Mesothelial cell of epicardium (in vitro differentiated cells): ENCODE measurements around the gene BANP. TPM values are rescaled to one million over a fixed set of nuclear protein-coding genes. Genes with fewer than 3 reads are reported as not detected.

Experiments
- DNase-seq, 2 experiments: peaks; one replicate each; pipeline ENCODE4 v3.0.0; 2021; ENCODE audit warnings: low spot score in 2 of 2; ENCODE audit not compliant: unreplicated experiment in 2 of 2
- H3K27ac Mint-ChIP-seq: 2 replicates; pipeline ENCODE4 v1.8.0; 2021; ENCODE audit warnings: mixed read lengths
- H3K27me3 Mint-ChIP-seq: 2 replicates; pipeline ENCODE4 v1.8.0; 2021; ENCODE audit warnings: low read depth, mixed read lengths
- H3K36me3 Mint-ChIP-seq: 2 replicates; pipeline ENCODE4 v1.8.0; 2021; ENCODE audit warnings: mixed read lengths
- H3K4me1 Mint-ChIP-seq: 2 replicates; pipeline ENCODE4 v1.8.0; 2021; ENCODE audit warnings: mixed read lengths
- H3K4me3 Mint-ChIP-seq: 2 replicates; pipeline ENCODE4 v1.8.0; 2021; ENCODE audit warnings: mild to moderate bottlenecking, moderate library complexity, mixed read lengths
- H3K9me3 Mint-ChIP-seq: 2 replicates; pipeline ENCODE4 v1.8.0; 2021; ENCODE audit warnings: mixed read lengths
- total RNA-seq: library from RNA; stranded (reverse); gene quantifications from 3 replicates; pipeline ENCODE4 v1.2.1, GENCODE V29; 2021
- TF ChIP-seq, protein P1 (sequence below): fragments of 200-600 bp; sonication (generic); IDR thresholded peaks from one replicate; pipeline ENCODE4 v1.5.0; 2021; ENCODE audit warnings: antibody characterized with exemption; ENCODE audit not compliant: unreplicated experiment

Gene BANP
- total RNA-seq, 1 donor from 2014 or later, result 43.6 TPM

DNA sequence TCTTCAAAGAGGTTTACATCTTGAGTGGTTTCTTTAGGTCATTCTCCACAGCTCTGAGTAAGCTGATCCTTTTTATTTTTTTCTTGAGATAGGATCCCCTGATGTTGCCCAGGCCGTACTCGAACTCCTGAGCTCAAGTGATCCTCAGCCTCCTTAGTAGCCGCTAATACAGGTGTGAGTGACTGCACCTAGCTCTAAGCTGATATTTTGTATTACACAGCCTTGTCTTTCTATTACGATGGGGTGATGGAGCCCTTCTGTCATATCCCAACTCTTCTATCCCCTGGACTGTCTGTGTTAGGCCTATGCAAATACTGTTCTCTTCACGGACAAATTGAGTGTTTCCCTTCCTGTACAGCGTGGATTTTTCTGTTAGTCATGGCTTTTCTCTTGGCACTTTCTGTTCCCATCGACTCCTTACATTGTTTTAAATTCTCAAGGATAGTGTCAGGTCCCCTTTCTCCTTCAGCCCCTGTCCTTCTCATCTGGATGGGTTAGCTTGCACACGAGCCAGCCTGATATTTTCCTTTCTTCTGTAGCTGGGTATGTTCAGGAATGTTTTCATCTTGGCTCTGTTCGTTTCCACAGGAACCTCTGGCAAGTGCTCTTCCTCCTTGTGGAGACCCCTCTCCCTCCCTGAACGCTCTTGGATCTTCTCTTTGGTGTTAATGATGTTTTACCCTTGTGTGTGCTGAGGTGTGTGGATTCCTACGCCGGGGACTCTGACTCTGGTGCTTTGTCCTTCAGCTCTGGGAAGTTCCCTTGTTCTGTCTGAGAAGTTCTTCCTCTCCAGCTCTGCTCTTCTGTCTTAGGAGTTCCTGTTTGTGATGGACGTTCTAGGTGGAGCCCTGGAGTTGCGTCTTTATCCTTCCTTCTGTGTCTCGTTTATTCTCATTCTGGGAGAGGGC is 2.3 kb downstream of the BANP start:
- no peaks in the 10 kb centered on the region for H3K9me3 Mint-ChIP-seq
- H3K27me3 Mint-ChIP-seq, result no peaks in the 10 kb centered on the region
- peaks cover 6% of the 10 kb centered on the region for H3K36me3 Mint-ChIP-seq
- no peak for DNase-seq
- H3K4me3 Mint-ChIP-seq, result peak overlapping the region; percentile 75
- peak overlapping the region; percentile 88 for H3K27ac Mint-ChIP-seq
- TF ChIP-seq, protein P1, sequence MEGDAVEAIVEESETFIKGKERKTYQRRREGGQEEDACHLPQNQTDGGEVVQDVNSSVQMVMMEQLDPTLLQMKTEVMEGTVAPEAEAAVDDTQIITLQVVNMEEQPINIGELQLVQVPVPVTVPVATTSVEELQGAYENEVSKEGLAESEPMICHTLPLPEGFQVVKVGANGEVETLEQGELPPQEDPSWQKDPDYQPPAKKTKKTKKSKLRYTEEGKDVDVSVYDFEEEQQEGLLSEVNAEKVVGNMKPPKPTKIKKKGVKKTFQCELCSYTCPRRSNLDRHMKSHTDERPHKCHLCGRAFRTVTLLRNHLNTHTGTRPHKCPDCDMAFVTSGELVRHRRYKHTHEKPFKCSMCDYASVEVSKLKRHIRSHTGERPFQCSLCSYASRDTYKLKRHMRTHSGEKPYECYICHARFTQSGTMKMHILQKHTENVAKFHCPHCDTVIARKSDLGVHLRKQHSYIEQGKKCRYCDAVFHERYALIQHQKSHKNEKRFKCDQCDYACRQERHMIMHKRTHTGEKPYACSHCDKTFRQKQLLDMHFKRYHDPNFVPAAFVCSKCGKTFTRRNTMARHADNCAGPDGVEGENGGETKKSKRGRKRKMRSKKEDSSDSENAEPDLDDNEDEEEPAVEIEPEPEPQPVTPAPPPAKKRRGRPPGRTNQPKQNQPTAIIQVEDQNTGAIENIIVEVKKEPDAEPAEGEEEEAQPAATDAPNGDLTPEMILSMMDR, result no peak
- H3K4me1 Mint-ChIP-seq, result peaks cover 53% of the 10 kb centered on the region

- H3K9me3 Mint-ChIP-seq, result no peaks in the 10 kb centered on the region
Observed at GRCh38 chr16:87954361-87954760, 3.1 kb downstream of the BANP start.

GRCh38 chr16:87954826-87955225 is 3.6 kb downstream of the BANP start:
- Mint-ChIP-seq H3K9me3 (no peaks in the 10 kb centered on the region), H3K27ac (peak overlapping the region; percentile 97), H3K4me1 (peaks cover 64% of the 10 kb centered on the region)

More at GRCh38 chr16:87954361-87954760, 3.1 kb downstream of the BANP start:
- no peaks in the 10 kb centered on the region for H3K27me3 Mint-ChIP-seq
- no peak for DNase-seq
- TF ChIP-seq, protein P1, result no peak
- H3K4me1 Mint-ChIP-seq, result peaks cover 60% of the 10 kb centered on the region
- peak overlapping the region; percentile 75 for H3K4me3 Mint-ChIP-seq
- H3K36me3 Mint-ChIP-seq, result peaks cover 6% of the 10 kb centered on the region
- H3K27ac Mint-ChIP-seq, result peak overlapping the region; percentile 88

DNA sequence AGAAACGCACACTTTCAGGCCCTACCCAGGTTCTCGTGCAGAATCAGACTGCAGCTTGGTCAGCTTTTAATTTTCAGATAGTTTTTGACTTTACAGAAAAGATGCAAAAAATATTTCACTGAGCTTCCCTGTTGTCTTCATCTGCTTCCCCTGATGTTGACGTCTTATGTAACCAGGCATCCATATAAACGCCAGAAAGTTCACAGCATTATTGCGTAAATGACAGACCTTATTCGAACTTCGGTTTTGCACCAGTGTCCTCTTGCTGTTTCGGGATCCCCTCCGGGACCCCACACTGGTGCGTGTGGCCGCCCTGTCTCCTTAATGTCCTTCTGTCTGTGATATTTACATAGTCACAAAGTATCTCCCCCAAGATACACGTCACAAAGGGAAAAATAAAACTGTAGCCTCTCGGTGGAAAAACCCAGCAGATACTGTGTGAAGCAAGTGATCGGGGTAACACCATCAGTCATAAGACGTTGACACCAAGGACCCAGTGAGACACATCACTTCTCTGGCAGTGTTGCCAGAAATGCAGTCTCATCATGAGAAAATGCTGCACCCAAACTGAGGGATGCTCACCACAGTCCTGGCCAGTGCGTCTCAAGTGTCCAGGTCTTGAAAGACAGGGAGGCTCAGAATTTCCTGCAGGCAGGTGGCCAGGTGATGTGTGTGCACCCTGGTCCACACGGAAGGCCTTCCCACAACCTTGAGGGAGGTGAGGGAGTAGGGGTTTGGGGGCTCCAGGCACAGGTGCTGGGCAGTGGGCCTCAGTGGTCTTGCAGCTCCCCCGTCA is 4.3 kb downstream of the BANP start:
- TF ChIP-seq, protein P1, result no peak
- Mint-ChIP-seq H3K4me3 (no peak overlapping the region), H3K4me1 (peaks cover 65% of the 10 kb centered on the region), H3K27me3 (no peaks in the 10 kb centered on the region), H3K27ac (peak overlapping the region; percentile 97), H3K9me3 (no peaks in the 10 kb centered on the region), H3K36me3 (peaks cover 6% of the 10 kb centered on the region)
- DNase-seq, result no peak

More at GRCh38 chr16:87954826-87955225, 3.6 kb downstream of the BANP start:
- no peak for DNase-seq
- H3K36me3 Mint-ChIP-seq, result peaks cover 6% of the 10 kb centered on the region
- no peaks in the 10 kb centered on the region for H3K27me3 Mint-ChIP-seq
- no peak overlapping the region for H3K4me3 Mint-ChIP-seq
- TF ChIP-seq, protein P1, result no peak

DNA sequence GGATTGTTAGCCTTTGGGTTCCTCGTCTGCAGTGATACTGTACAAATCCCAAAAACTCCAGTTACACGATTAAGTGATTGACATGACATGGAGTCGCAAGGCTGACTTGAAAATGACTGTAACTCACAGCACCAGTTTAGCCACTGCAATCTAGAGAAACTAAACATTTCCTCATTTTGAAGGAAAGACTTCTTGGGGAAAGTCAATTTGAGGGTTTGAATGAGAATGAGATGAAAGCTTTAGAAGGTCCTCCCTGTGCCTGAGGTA is 4.8 kb downstream of the BANP start:
- H3K4me3 Mint-ChIP-seq, result peak overlapping the region; percentile 64
- H3K27ac Mint-ChIP-seq, result peak overlapping the region; percentile 97
- H3K4me1 Mint-ChIP-seq, result peaks cover 63% of the 10 kb centered on the region
- H3K9me3 Mint-ChIP-seq, result no peaks in the 10 kb centered on the region
- TF ChIP-seq, protein P1, result no peak
- peaks cover 6% of the 10 kb centered on the region for H3K36me3 Mint-ChIP-seq
- no peak for DNase-seq
- H3K27me3 Mint-ChIP-seq, result no peaks in the 10 kb centered on the region
